ENCODE measurements around the gene MAMLD1. TPM values are rescaled to one million over a fixed set of nuclear protein-coding genes. Genes with fewer than 3 reads are reported as not detected.

The MAMLD1 gene
- total and polyA plus RNA-seq, 9 of the 15 experiments (the other 6 are each of a cell fraction or from before 2014, with no cell fraction given), result 0.12 to 0.18 TPM; not detected in 7

GRCh38 chrX:150551963-150552362 is 188.8 kb downstream of the MAMLD1 start:
- H3K27me3 ChIP-seq (ENCODE audit: control insufficient read depth in 2 of 2, insufficient read depth in 2 of 2, low read length in 2 of 2), result peaks cover 0 to 10% of the 10 kb centered on the region in 2 experiments; a peak in 4 of 5 replicates
- POLR2A ChIA-PET, result interaction anchor here (1.0 kb wide), 1 partner anchor 16 kb away, joined by 3 read pairs; the partner anchor contains the start of gene MTM1
- FAIRE-seq (no peak), ATAC-seq (no peak), DNase-seq (ENCODE audit: extremely low read depth in 1 of 4, low spot score in 3 of 4) (no peak)
- no TSS peak for BruUV-seq (replicated peaks)
- H2AFZ ChIP-seq (ENCODE audit: low read depth, low read length), result no peak overlapping the region
- 0% methylated on average over 3 of the region's 3 CpGs for WGBS (ENCODE audit: insufficient coverage, low coverage, missing lambda C conversion rate)
- in situ Hi-C loops (cut with MboI), result no loop called here
- no peak overlapping the region for H3K4me2 ChIP-seq (ENCODE audit: insufficient read depth, low read length)
- CTCF ChIA-PET (ENCODE audit: low intra/inter-chr PET ratio), result no interaction called here
- no peaks in the 10 kb centered on the region for H4K20me1 ChIP-seq (replicated peaks; ENCODE audit: control insufficient read depth, insufficient read depth, low read length)
- H3K4me1 ChIP-seq (replicated peaks in 1 of 2; ENCODE audit: control insufficient read depth in 2 of 2, insufficient read depth in 2 of 2, low read length in 2 of 2), result peaks cover 4 to 10% of the 10 kb centered on the region in 2 experiments; a peak in 3 of 5 replicates
- intact Hi-C loops (cut with micrococcal nuclease), result no loop called here
- H3K27ac ChIP-seq (ENCODE audit: extremely low read depth, low read depth, low read length), result no peak overlapping the region
- H3K9me3 ChIP-seq (replicated peaks; ENCODE audit: control insufficient read depth, insufficient read depth, low read depth, low read length), result no peaks in the 10 kb centered on the region
- no peak for TF ChIP-seq ZBTB8A (IDR thresholded peaks at IDR 0.05; ENCODE audit: partially characterized antibody)
- no peak for TF ChIP-seq ZNF431 (CRISPR knock-in tag; IDR thresholded peaks at IDR 0.05)
- TF ChIP-seq ZNF436 (CRISPR knock-in tag; IDR thresholded peaks at IDR 0.05), result no peak
- TF ChIP-seq RNF2 (IDR thresholded peaks at IDR 0.05), result no peak
- no peak overlapping the region for H3K9ac ChIP-seq (ENCODE audit: insufficient read depth in 1 of 2, low read depth in 2 of 2, low read length in 2 of 2)
- no peaks in the 10 kb centered on the region for H3K36me3 ChIP-seq (ENCODE audit: control insufficient read depth, insufficient read depth, low read length)
- no peak overlapping the region for H3K4me3 ChIP-seq
- peaks cover 3% of the 10 kb centered on the region for H3K9me1 ChIP-seq (ENCODE audit: control insufficient read depth, insufficient read depth, low read length)
- H3K79me2 ChIP-seq (ENCODE audit: control insufficient read depth, insufficient read depth, low read length), result no peaks in the 10 kb centered on the region

DNA sequence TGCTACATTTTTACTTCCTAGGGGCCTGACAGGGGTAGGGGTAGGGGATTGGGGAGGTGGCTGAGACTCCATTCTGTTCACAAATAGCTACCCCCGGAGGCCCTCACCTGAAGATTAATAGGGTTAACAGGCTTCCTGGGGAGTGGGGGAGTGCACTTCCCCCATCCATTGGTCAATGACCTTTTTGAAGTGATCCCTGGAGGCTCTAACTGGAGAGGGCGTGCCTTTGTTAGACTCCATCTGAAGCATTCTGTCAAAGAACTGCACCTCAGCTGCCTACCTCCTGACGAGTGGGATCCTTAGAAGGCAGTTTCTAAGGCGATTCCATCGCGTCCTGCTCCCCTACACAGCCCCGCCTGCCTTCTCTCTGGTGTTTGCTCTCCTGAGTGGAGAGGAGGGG is 195.3 kb downstream of the MAMLD1 start:
- H3K9me1 ChIP-seq (ENCODE audit: control insufficient read depth, insufficient read depth, low read length), result no peaks in the 10 kb centered on the region
- no peak overlapping the region for H3K4me2 ChIP-seq (ENCODE audit: insufficient read depth, low read length)
- TF ChIP-seq ZNF696 (CRISPR knock-in tag; conservative IDR thresholded peaks at IDR 0.05) (no peak), SMAD2 (IDR thresholded peaks at IDR 0.05; ENCODE audit: low read depth, low read length) (no peak), NCOA4 (IDR thresholded peaks at IDR 0.05; ENCODE audit: partially characterized antibody) (no peak), HES1 (IDR thresholded peaks at IDR 0.05; ENCODE audit: low read depth) (no peak), ZNF57 (CRISPR knock-in tag; IDR thresholded peaks at IDR 0.05) (no peak), MEF2A (IDR thresholded peaks at IDR 0.05; ENCODE audit: control insufficient read depth, low read depth, low read length) (no peak), GATA2 (CRISPR knock-in tag; IDR thresholded peaks at IDR 0.05) (no peak), TBL1XR1 (IDR thresholded peaks at IDR 0.05; ENCODE audit: low read length in 2 of 2) (no peak), LCOR (CRISPR knock-in tag; IDR thresholded peaks at IDR 0.05) (no peak)
- TF ChIP-seq, protein P1, sequence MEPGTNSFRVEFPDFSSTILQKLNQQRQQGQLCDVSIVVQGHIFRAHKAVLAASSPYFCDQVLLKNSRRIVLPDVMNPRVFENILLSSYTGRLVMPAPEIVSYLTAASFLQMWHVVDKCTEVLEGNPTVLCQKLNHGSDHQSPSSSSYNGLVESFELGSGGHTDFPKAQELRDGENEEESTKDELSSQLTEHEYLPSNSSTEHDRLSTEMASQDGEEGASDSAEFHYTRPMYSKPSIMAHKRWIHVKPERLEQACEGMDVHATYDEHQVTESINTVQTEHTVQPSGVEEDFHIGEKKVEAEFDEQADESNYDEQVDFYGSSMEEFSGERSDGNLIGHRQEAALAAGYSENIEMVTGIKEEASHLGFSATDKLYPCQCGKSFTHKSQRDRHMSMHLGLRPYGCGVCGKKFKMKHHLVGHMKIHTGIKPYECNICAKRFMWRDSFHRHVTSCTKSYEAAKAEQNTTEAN (CRISPR knock-in tag; IDR thresholded peaks at IDR 0.05), result no peak
- no peaks in the 10 kb centered on the region for H3K4me1 ChIP-seq (replicated peaks in 1 of 2; ENCODE audit: control insufficient read depth in 2 of 2, insufficient read depth in 2 of 2, low read length in 2 of 2)
- CTCF ChIA-PET (ENCODE audit: low intra/inter-chr PET ratio), result no interaction called here
- no peak overlapping the region for H3K4me3 ChIP-seq
- peaks cover 0 to 7% of the 10 kb centered on the region in 2 experiments; a peak in 3 of 5 replicates for H3K27me3 ChIP-seq (ENCODE audit: control insufficient read depth in 2 of 2, insufficient read depth in 2 of 2, low read length in 2 of 2)
- no peak overlapping the region for H3K9ac ChIP-seq (ENCODE audit: insufficient read depth in 1 of 2, low read depth in 2 of 2, low read length in 2 of 2)
- no peaks in the 10 kb centered on the region for H3K79me2 ChIP-seq (ENCODE audit: control insufficient read depth, insufficient read depth, low read length)
- ATAC-seq (no peak), FAIRE-seq (no peak), DNase-seq (ENCODE audit: extremely low read depth in 1 of 4, low spot score in 3 of 4) (no peak)
- no peaks in the 10 kb centered on the region for H3K9me3 ChIP-seq (replicated peaks; ENCODE audit: control insufficient read depth, insufficient read depth, low read depth, low read length)
- POLR2A ChIA-PET, result interaction anchor here (0.6 to 1.4 kb wide), 2 partner anchors 8 to 136 kb away, joined by 4 to 5 read pairs; no protein-coding TSS in a partner anchor
- no peaks in the 10 kb centered on the region for H3K36me3 ChIP-seq (ENCODE audit: control insufficient read depth, insufficient read depth, low read length)
- H2AFZ ChIP-seq (ENCODE audit: low read depth, low read length), result no peak overlapping the region
- no TSS peak for BruUV-seq (replicated peaks)
- intact Hi-C loops (cut with micrococcal nuclease), result no loop called here
- in situ Hi-C loops (cut with MboI), result no loop called here
- WGBS (ENCODE audit: insufficient coverage, low coverage, missing lambda C conversion rate), result 0% methylated on average over 4 of the region's 7 CpGs
- no peak overlapping the region for H3K27ac ChIP-seq (ENCODE audit: extremely low read depth, low read depth, low read length)
- no peaks in the 10 kb centered on the region for H4K20me1 ChIP-seq (replicated peaks; ENCODE audit: control insufficient read depth, insufficient read depth, low read length)

Data from K562 (cell line).